Spleen (tissue), 11 donors: ENCODE data around the gene AKIP1. TPM values are rescaled to one million over a fixed set of nuclear protein-coding genes. Genes with fewer than 3 reads are reported as not detected.
"Not testable (repeated sequence)": the region's sequence is repeated elsewhere in the genome, so short reads cannot be mapped to it uniquely, and the experiment has no call there.

ENCODE experiments used
- DNase-seq: peaks from one replicate; pipeline ENCODE4 v3.0.0-alpha.2; 2020
- H3K27ac ChIP-seq, 8 donors: fragments of 200-600 bp; sonication (generic) in 7 of 8; 1 replicate in 4 of 8; 2 replicates in 4 of 8; pipeline versions ENCODE4 v1.5.0 to v1.8.0; 2016 to 2021; ENCODE audit warnings: inconsistent platforms in 4 of 8, mild to moderate bottlenecking in 4 of 8, moderate library complexity in 1 of 8
- H3K27me3 ChIP-seq, 7 donors: fragments of 200-600 bp; sonication (generic) in 6 of 7; replicated peaks in 1 of 7; 1 replicate in 4 of 7; 2 replicates in 3 of 7; pipeline versions ENCODE4 v1.5.0 to v1.8.0; 2016 to 2021; ENCODE audit warnings: inconsistent platforms in 3 of 7, mild to moderate bottlenecking in 1 of 7
- H3K36me3 ChIP-seq, 6 donors: fragments of 200-600 bp; sonication (generic) in 5 of 6; 1 replicate in 4 of 6; 2 replicates in 2 of 6; pipeline versions ENCODE4 v1.5.0 to v1.8.0; 2016 to 2021; ENCODE audit warnings: inconsistent platforms in 2 of 6
- H3K4me1 ChIP-seq, 6 donors: fragments of 200-600 bp; sonication (generic) in 5 of 6; 1 replicate in 3 of 6; 2 replicates in 3 of 6; pipeline versions ENCODE4 v1.5.0 to v1.8.0; 2016 to 2021; ENCODE audit warnings: inconsistent platforms in 3 of 6
- H3K4me3 ChIP-seq, 8 donors: fragments of 200-600 bp; sonication (generic) in 7 of 8; 1 replicate in 4 of 8; 2 replicates in 4 of 8; pipeline versions ENCODE4 v1.5.0 to v1.8.0; 2016 to 2021; ENCODE audit warnings: inconsistent platforms in 4 of 8, mild to moderate bottlenecking in 4 of 8, moderate library complexity in 2 of 8
- H3K9me3 ChIP-seq, 8 donors: fragments of 200-600 bp; sonication (generic) in 7 of 8; 1 replicate in 4 of 8; 2 replicates in 4 of 8; pipeline versions ENCODE4 v1.5.0 to v1.8.0; 2016 to 2021; ENCODE audit warnings: inconsistent platforms in 4 of 8
- POLR2A ChIP-seq, 3 donors: fragments of 450-650 bp; IDR thresholded peaks; one replicate each; pipeline ENCODE4 v1.5.1; 2017; ENCODE audit warnings: antibody characterized with exemption in 3 of 3, mild to moderate bottlenecking in 1 of 3
- POLR2AphosphoS5 ChIP-seq, 3 donors: sonication (generic); formaldehyde crosslinking; IDR thresholded peaks; one replicate each; pipeline ENCODE4 v1.5.1; 2017; ENCODE audit warnings: antibody characterized with exemption in 3 of 3
- WGBS, 5 donors: extraction: QIAGEN DNeasy Blood & Tissue Kit in 3 of 5; methylation state at CpG; one replicate each; pipeline versions ENCODE4 v1.1.5 to v1.1.7; 2013 to 2018; 5-methylcytosine and 5-hydroxymethylcytosine counted together
- intact Hi-C: fragments of 100-400 bp; cut with DNase I; formaldehyde crosslinking; loops from one replicate; pipeline ENCODE4 v1.15.0; 2023; ENCODE audit warnings: low total_unique reads
- polyA plus RNA-seq, 3 donors: library from polyadenylated mRNA; stranded (reverse); fragments of 200-250 nt; gene quantifications; one replicate each; pipeline ENCODE4 v1.2.1, GENCODE V29; 2013
- total RNA-seq, 7 donors: library from RNA; depleted of rRNA in 3 of 7; stranded (reverse); fragments of >200 nt in 3 of 7; fragmentation: NEBNext Ultra II Directional in 4 of 7; extraction: Animal tissue kit (Norgen Biotek cat#: 25700) in 4 of 7; gene quantifications; one replicate each; pipeline versions ENCODE4 v1.1.0 to v1.2.1, GENCODE V29; 2016 to 2021
- TF ChIP-seq, protein P1 (sequence below), 11 experiments: fragments of 200-600 bp in 7 of 11; fragments of 450-650 bp in 4 of 11; sonication (generic) in 4 of 11; IDR thresholded peaks in 8 of 11; conservative IDR thresholded peaks in 3 of 11; 1 replicate in 7 of 11; 2 replicates in 4 of 11; pipeline versions ENCODE4 v1.4.0 to v1.8.0; 2016 to 2021; ENCODE audit warnings: antibody characterized with exemption in 11 of 11, inconsistent platforms in 4 of 11, mild to moderate bottlenecking in 1 of 11
- donor health status: healthy with polysubstance abuse.
- donor health status: DM: no; HTN: no; CAD: no; lungs with moderate emphysema.
- donor health status: DM: no; HTN: no; CAD: no.
- donor health status: Bipolar disorder and iron deficiency.
- donor health status: healthy.
- donor health status: DM: no; HTN: no; CAD: no.
- donor health status: DM: yes; HTN: yes; CAD: no.

Gene AKIP1
- total and polyA plus RNA-seq, 10 donors = 9.8 to 33.6 (median 24.9) TPM

- TF ChIP-seq POLR2AphosphoS5 (IDR thresholded peaks at IDR 0.05) (no peak), POLR2A (IDR thresholded peaks at IDR 0.05) (no peak)
- TF ChIP-seq, protein P1, sequence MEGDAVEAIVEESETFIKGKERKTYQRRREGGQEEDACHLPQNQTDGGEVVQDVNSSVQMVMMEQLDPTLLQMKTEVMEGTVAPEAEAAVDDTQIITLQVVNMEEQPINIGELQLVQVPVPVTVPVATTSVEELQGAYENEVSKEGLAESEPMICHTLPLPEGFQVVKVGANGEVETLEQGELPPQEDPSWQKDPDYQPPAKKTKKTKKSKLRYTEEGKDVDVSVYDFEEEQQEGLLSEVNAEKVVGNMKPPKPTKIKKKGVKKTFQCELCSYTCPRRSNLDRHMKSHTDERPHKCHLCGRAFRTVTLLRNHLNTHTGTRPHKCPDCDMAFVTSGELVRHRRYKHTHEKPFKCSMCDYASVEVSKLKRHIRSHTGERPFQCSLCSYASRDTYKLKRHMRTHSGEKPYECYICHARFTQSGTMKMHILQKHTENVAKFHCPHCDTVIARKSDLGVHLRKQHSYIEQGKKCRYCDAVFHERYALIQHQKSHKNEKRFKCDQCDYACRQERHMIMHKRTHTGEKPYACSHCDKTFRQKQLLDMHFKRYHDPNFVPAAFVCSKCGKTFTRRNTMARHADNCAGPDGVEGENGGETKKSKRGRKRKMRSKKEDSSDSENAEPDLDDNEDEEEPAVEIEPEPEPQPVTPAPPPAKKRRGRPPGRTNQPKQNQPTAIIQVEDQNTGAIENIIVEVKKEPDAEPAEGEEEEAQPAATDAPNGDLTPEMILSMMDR (IDR thresholded peaks at IDR 0.05 in 8 of 11, conservative IDR thresholded peaks at IDR 0.05 in 3 of 11) = no peak
- intact Hi-C loops = no loop called here
- no peak overlapping the region for H3K4me3 ChIP-seq
- H3K27me3 ChIP-seq = peaks cover 0 to 6% (median 0%) of the 10 kb centered on the region in 7 donors
- no peak for DNase-seq
- peaks cover 0 to 10% (median 0%) of the 10 kb centered on the region in 8 donors for H3K9me3 ChIP-seq
- no peak overlapping the region for H3K27ac ChIP-seq
- WGBS, 5 donors = 45 to 79% (median 70%) methylated on average over 2 of the region's 2 CpGs
- H3K4me1 ChIP-seq = peaks cover 0 to 10% (median 3%) of the 10 kb centered on the region in 6 donors
- no peaks in the 10 kb centered on the region for H3K36me3 ChIP-seq
Observed at GRCh38 chr11:8886322-8886721, 24.7 kb upstream of the AKIP1 start.

DNA sequence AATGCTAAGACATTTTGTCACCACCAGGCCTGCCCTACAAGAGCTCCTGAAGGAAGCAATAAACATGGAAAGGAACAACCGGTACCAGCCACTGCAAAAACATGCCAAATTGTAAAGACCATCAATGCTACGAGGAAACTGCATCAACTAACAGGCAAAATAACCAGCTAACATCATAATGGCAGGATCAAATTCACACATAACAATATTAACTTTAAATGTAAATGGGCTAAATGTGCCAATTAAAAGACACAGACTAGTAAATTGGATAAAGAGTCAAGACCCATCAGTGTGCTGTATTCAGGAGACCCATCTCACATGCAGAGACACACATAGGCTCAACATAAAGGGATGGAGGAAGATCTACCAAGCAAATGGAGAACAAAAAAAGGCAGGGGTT lies 19.8 kb upstream of the AKIP1 start:
- peaks cover 0 to 10% (median 0%) of the 10 kb centered on the region in 8 donors for H3K9me3 ChIP-seq
- DNase-seq, H3K27ac ChIP-seq, H3K4me1 ChIP-seq, H3K4me3 ChIP-seq, H3K27me3 ChIP-seq, H3K36me3 ChIP-seq, intact Hi-C loops: not testable (repeated sequence)
- 92 to 96% (median 94%) methylated on average over 2 of the region's 2 CpGs for WGBS, 5 donors

GRCh38 chr11:8899119-8899753 lies 11.8 kb upstream of the AKIP1 start:
- Histone ChIP-seq H3K36me3 (no peaks in the 10 kb centered on the region), H3K9me3 (peaks cover 7 to 45% (median 35%) of the 10 kb centered on the region in 8 donors), H3K27me3 (no peaks in the 10 kb centered on the region), H3K4me1 (no peaks in the 10 kb centered on the region), H3K27ac (no peak overlapping the region), H3K4me3 (no peak overlapping the region)
- intact Hi-C loops = no loop called here
- TF ChIP-seq, protein P1 (IDR thresholded peaks at IDR 0.05 in 8 of 11, conservative IDR thresholded peaks at IDR 0.05 in 3 of 11) = no peak
- TF ChIP-seq POLR2AphosphoS5 (IDR thresholded peaks at IDR 0.05) (no peak), POLR2A (IDR thresholded peaks at IDR 0.05) (no peak)
- DNase-seq = no peak

- no peak overlapping the region for H3K4me3 ChIP-seq
- no peaks in the 10 kb centered on the region for H3K27me3 ChIP-seq
- no peaks in the 10 kb centered on the region for H3K36me3 ChIP-seq
- H3K9me3 ChIP-seq = peaks cover 0 to 13% (median 3%) of the 10 kb centered on the region in 8 donors
- WGBS, 5 donors = 73 to 94% (median 88%) methylated on average over 5 of the region's 5 CpGs
- DNase-seq = no peak
- intact Hi-C loops = no loop called here
- no peak for TF ChIP-seq POLR2AphosphoS5 (IDR thresholded peaks at IDR 0.05)
- TF ChIP-seq POLR2A (IDR thresholded peaks at IDR 0.05) = no peak
- TF ChIP-seq, protein P1 (IDR thresholded peaks at IDR 0.05 in 8 of 11, conservative IDR thresholded peaks at IDR 0.05 in 3 of 11) = no peak
- H3K27ac ChIP-seq = no peak overlapping the region
- H3K4me1 ChIP-seq = peaks cover 0 to 40% (median 12%) of the 10 kb centered on the region in 6 donors
Observed at GRCh38 chr11:8905528-8906165, 5.3 kb upstream of the AKIP1 start.
